Bone marrow (tissue), 2 donors: ENCODE results near the gene HIVEP1.
"Not testable (repeated sequence)": the region's sequence is repeated elsewhere in the genome, so short reads cannot be mapped to it uniquely, and the experiment has no call there.

Experiments
- DNase-seq, 2 donors: peaks; one replicate each; lab custom pipeline; 2025; lab: John Stamatoyannopoulos, UW

The HIVEP1 gene

DNA sequence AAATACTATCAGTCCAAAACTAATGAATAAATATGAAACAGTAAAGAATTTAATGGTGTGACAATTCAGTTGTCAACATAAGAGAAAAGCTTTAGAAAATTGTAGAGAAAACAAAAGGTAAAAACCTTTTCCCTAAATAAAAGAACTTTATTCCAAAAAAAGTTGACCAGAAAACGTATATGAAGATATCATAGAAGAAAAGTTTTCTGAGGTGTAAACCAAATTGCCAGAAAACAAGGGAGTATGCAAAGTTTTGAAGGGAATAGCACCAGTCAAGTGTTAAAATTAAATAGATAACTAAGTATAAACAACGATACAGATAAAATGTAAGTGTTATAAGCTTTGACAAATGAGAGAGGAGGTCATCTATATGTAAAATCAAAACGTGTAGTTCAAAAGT lies 104.9 kb downstream of the HIVEP1 start:
- no peak for DNase-seq

DNA sequence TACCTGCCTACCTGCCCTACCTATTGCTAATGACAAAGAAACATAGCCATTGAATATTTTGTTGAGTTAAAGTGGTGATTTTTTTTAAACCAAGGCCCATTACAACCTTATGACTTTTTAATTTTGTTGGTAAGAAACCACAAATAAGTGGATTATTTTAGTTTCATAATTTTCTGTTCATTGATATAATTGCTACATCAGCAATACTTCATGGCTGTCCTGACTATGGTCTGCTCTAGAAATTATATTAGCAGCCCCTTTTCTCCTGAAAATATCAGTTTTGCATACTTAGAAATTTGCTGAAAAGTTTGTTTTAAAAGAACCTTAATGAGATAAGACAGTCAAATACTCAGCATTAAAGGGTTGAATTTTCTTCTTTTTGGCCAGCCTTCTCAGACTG lies 106.5 kb downstream of the HIVEP1 start:
- no peak for DNase-seq

DNA sequence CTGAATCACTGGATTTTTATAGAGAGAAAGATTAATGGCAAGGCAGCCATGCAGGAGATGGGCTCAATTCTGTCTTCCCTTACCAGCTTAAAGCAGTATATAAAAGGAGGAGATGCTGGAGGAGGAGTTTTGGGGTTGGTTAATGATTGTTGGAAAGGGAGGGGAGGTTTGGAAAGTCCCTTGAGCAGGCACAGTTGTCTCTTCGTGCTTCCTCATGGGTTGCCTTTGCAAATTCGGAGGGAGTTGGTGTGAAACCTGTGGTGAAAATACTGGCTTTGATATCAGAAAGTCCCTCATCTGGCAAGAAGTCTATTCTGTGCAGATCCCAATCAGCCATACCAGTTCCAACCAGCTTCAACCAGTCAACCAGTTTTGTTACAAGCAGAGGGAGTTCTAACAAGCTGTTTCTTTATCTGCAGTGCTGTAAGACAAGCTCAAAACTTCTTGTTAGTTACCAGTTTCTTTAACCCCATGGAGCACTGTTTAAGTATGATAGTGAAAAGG lies 107.0 kb downstream of the HIVEP1 start:
- no peak for DNase-seq

DNA sequence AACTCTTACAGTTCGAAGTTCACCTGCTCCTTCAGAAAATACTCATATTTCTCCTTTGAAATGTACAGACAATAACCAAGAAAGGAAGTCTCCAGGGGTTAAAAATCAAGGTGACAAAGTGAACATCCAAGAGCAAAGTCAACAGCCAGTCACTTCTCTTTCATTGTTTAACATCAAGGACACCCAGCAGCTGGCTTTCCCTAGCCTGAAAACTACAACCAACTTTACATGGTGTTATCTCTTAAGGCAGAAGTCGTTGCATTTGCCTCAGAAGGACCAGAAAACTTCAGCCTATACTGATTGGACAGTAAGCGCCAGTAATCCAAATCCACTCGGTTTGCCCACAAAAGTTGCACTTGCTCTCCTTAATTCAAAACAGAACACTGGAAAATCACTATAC lies 113.3 kb downstream of the HIVEP1 start:
- DNase-seq = no peak

DNA sequence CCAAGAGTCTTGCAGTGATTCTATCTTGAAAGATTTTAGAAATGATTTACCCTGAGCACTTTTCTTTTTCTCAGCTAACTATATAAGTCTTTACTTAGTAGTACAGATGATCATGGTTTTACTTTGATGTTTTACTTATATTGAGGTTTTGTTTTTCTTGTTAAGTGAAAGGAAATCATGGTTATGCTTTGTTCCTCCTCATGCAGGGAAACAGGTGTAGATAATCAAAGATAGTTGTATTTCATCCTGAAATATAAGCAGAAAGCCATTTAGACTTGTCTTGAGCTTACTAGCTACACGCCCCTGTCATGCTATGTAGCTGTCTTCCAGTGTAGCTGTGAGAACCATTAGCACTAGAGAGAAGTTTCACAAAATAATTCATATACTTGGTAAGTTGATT lies 113.9 kb downstream of the HIVEP1 start:
- DNase-seq = no peak

DNA sequence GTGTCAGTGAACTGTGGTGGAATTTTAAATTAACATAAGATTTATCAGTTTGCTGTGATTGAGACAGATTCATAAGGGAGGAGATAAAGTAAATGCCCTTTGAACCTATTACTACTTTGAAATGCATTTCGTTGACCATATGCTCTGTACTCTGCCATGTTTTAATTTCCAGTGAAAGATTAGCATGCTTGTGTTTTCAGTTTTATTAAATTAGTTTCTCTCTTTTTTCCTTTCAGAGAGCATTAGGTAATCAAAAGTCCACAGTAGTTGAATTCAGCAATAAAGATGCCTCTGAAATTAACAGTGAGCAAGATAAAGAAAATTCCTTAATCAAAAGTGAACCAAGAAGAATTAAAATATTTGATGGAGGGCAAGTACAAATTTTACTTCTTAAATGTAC lies 117.4 kb downstream of the HIVEP1 start:
- DNase-seq = no peak

DNA sequence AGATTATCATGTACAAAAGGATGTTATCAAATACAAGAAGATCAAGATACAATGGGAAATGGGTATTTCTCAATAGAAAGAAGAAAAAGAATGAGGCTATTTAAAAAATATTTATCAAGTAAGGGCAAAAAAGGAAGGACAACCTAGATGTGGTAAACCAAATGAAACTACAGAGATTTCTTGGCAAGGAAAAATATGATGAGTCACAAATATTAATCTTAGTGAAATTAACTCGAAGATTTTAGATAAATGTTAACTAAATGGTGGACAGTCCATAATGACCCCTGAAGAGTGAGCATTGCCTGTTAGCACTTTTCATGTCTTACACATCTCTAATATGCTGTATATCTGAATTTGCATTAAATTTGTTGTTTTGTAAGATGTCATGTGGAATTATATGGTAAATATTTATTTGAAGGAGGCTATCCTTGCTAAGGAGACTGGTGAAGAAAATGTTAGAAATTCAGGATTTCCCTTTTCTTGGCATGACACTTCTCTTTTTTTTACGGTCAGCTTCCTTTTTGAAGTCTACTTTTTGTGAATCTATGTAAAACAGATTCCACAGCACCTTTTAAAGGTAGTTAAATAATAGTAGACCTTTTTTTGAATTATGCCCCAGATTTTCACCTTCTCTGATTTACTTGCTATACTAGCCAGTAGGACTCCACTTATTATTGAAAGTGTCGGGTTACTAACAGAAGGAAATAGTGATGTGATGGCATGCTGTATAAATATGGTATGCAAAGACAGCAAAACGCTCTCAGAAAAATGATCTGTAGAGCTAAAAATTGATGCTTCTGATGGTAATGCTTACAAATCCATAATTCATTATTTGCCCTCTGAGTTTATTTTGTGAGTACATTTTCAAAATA lies 120.5 kb downstream of the HIVEP1 start:
- no peak for DNase-seq

DNA sequence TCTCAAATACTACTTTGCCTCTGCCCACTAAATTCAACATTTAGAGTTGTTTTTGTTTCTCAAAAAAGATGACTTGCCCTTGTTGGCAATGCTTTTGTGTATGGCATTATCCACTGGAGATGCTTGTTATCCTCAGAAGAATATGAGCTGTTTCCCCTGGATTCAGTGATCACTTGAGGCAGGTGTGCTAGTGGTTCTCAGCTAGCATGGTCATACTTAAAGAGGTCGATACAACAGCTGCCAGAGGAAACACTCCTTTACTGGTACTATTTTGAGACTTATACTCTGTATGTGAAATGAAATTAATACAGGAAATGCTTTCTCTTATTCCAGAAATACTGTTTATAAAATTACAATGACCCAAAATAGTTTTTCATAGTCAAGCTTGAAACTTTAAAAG lies 122.5 kb downstream of the HIVEP1 start:
- DNase-seq = no peak

DNA sequence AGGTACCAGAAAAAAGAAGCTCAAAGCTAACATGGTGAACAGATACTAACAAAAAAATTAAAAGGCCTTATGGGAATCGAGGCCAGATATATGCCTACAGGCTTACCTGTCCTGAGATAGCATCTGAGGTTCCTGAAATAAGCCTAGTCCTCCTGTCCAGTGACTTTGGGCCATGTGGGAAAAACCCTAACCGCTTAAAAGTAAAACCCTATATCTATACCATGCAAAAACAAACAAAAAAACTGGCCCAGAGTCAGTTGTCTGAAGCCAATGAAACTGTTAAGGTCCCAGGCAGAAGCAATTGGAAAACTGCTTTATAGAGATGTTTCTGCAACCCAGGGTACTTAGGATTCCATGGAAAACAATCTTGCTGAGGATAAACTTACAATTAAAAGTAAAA lies 122.9 kb downstream of the HIVEP1 start:
- DNase-seq = no peak

DNA sequence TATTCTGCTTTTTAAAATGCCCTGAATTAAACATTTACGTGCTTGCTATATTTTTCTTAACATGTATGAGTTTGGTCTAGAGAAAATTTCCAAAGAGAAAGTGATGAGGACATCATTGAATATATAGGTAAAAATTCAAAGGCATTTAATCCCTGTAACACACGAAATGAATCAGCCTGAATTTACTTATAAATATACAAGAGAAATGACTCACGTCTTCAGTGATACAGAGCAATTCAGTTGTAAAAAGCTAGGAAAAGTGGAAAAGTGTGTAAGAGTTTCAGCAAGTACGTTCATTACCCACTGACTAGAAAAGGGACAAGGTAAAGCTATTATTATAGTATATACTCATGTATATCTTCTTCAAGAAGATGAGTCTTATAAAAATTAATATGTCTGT lies 124.8 kb downstream of the HIVEP1 start:
- no peak for DNase-seq

DNA sequence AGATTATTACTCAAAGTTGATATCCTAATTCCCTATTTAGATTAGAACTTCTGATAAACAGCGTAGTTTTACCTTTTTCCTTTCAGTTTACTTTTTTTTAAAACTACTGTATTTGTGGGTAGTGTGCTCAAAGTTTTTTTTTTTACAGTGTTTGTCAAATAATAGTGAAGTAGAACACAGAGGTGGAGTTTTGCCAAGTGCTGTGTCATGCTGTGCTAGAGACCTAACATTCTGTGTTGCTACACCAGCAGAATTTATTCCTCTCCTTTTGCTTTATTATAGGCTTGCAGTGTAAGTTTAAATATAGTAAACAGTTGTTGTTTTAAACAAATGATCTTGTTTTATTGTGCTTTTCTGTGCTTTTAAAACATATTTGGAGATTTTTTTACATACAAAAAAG lies 125.4 kb downstream of the HIVEP1 start:
- peak in 1 of 2 donors; percentile 30 for DNase-seq

DNA sequence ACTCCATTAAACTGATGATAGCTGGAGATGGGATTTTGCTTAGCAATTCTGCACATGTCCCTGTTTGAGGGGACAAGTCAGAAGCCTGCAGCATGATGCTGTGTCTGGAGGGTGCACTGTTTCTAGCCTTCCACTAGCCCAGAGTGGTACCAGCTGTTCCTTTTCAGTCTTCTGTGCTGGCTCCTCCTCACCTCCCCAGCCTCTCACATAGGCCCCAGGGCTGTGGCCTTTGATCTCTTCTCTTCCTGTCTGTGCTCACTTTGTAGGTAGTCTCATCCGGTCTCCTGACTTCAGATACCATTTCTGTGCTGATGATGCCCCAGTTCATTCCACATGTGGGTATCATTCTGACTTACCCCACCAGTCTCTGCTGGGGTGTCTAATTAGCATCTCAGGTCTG lies 126.3 kb downstream of the HIVEP1 start:
- DNase-seq = no peak

DNA sequence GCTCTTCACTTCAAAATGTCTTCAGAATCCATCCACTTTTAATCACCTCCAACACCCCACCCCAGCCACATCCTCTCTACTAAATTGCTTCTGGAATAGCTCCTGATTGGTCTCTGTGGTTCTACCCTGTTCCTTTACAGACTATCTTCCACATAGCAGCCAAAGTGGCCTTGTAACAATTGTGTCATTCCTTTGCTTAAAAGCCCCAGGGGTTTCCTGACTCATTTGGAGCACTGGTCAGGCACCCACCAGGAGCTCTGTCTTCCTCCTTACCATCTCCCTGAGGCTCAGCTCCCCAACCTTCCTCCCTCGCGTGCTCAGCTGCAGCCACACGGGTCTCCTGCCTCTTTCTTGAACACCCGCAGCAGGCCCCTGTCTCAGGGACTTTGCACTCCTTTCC lies 126.8 kb downstream of the HIVEP1 start:
- no peak for DNase-seq

DNA sequence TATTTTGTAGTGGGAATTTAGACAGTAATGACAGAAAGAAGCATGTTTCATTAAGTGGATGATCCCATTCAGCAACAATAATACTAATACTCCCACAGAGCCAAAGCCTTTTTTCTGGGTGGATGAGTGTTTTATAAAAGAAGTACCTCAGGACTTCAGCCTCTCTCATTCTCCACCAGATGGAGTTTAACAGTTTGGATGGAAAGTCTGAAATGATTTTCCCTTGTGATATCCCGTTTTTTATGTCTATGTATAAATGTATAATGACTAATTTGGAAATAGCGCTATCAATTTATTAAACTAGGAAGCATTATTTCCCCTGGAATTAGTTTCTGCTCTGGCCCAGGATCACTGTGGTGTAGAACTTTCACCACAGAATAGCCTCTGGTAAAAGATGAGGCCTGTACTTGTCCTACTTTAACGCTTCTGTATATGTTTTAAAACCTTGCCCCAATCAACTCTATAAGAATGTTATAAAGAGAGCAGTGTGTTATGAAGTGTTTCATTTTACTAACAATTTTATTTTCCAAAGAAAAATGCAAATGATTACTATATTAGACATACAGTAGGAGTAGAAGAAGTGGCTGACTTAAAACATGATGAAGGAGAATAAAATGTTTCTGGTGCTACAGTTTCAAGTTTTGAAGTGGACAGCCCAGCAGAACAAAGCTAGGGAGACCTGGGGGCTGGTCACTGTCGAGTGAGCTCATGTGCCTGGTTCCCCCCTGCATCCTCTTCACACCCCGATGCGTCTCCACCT lies 135.6 kb downstream of the HIVEP1 start:
- DNase-seq = no peak

DNA sequence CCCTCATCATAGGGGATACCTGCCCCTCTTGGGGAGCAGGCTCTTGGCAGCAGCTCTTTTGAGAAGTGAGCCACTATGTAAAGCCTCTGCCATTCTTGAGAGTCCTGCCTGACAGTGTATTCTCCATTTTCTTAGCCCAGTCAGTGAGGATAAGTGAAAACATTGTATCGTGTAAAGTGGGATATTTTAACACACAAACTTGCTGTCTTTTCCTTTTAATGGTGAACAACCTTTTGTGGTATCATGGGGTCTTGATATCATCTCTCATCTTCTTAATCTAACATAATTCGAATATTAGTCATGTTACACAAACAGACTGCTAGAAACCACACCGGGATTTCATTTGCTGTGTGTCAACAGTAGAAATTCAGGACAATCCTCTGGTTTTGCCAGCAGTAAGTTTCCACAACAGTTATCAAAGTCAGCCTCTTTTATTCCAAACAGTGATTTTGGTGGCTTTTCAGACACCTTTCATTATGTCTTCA lies 136.2 kb downstream of the HIVEP1 start:
- no peak for DNase-seq

DNA sequence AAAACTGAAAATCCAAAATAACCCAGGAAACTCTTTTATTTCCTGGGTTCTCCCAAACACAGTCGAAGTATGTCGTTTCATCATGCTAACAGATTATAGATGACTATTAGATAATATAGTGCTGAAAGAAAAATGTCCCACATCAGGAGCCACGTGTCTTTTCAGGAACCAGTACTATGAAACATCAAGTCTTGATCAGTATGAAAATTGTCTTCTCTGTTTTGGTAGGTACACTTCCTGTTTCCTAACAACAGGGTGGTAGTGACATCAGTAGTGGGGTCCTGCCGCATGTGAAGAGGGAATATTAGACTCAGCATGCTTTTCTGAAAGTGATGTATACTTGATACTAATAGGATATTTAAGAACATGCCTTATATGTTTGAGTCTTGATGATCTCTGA lies 136.7 kb downstream of the HIVEP1 start:
- DNase-seq = no peak

DNA sequence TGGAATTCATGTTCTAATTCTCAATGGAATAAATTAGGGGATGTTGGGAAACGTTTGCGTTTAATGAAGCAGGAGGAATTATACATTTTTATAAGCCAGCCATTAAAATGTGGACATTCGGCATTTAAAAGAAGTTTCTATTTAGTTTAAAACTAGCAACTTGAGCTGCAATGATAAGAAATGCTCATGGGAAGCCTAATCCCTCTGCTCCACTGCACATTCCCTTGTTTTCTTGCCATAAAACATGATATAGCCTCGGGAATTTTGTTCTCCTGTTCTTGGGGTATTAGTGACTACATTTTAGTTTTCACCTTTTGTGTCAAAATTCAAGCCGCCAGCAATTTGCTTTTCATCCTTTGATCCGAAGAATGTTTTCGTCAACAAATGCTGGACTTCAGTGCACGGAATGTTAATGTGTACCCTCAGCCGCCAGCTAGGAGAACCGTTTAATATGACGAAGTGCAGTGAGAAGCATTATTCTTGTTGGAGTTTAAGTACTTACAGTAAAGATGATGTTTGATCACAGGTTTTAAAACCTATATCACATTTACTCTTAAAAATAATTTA lies 137.9 kb downstream of the HIVEP1 start:
- DNase-seq = no peak

DNA sequence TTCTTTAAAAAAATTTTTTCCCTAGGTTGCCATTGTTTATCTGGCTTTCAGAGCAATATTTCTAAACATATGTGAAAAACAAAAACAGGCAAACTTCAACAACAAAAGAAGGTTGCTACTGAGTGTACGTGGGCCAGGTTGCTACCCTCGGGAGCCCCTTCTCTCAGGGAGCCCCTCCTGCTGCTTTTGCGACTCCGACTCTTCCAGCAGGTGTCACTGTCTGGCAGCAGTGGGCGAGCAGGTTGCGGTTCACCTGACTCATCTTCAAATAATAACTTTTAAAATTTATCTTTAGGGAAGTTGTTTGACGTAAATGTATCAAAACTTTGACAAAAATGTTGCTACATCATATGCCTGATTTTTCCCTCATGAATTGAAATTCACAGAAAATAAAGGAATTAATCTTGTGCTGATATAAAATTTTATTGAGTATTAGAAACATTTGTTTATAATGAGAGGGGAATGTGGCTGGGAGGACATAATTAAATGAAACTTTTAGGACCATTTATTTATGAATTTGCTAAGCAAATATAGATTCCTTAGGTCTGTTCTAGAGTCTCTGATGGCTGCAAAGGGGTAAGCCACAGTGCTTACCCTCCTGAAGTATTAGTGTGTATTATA lies 138.8 kb downstream of the HIVEP1 start:
- no peak for DNase-seq

DNA sequence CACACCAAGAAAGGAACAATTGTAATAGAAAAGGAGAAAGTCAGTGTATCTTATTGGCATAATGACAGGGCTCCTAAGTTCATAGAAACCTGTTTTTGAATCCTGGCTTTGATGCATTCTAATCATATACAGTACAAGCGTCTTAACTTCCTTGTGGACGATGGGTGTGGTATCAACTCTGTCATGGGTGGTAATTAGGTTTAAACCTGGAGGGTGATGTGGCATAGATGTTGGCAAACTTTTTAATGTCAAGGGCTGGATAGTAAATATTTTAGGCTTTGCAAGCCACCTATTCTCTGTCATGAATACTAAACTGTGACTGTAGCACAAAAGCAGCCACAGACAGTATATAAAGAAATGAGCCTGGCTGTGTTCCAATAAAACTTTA lies 139.3 kb downstream of the HIVEP1 start:
- no peak for DNase-seq

DNA sequence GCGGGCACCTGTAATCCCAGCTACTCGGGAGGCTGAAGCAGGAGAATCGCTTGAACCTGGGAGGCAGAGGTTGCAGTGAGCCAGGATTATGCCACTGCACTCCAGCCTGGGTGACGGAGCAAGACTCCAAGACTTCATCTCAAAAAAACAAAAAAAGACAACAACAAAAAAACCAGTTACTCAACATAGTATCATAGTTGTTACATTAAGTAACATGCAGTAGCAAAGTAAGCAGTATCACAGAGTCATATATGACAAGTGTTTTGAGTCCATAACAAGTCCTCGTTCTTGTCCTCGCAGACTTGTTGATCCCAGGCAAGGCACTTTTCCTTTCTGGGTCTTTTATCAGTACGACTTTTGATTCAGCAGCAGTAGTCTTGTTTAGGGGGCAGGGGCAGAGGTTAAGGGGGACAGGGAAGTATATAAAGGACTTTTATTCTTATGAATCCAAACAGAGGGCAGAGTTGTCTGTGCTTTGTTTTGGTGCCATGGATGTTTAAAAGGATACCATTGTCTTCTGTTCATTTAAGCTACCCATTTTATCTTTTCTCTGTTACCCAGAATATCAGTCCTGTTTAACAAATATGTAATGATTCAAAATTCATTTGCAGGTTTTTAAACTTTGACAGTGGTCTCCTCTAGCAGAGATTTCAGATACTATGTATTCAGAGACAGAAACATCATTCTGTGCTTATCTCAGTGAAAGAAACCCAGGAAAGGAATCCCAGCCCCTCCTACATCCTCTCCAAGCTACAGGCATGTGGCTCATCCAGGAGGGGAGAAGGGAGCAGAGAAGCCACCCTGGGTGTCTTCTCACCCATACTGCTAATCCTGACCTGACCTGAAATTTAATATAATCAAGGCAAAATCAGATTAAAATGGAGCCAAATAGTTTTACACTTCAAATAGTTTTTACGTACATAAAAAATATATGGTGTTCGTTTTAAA lies 140.2 kb downstream of the HIVEP1 start:
- DNase-seq = no peak

DNA sequence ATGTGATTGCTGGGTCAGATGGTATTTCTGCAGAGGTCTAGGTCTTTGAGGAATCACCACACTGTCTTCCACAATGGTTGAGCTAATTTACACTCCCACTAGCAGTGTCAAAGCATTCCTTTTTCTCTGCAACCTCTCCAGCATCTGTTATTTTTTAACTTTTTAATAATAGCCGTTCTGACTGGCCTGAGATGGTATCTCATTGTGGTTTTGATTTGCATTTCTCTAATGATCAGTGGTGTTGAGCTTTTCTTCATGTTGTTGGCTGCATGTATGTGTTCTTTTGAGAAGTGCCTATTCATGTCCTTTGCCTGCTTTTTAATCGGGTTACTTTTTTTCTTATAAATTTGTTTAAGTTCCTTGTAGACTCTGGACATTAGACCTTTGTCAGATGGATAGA lies 143.7 kb downstream of the HIVEP1 start:
- not testable (repeated sequence) for DNase-seq
